NCI-H1105 treated with DMSO at 0.1 percent for 48 hours (cell line): ENCODE measurements around the gene C5.
"Not testable (repeated sequence)": the region's sequence is repeated elsewhere in the genome, so short reads cannot be mapped to it uniquely, and the experiment has no call there.

Experiments used
- DNase-seq: peaks from one replicate; lab custom pipeline; 2025; lab: John Stamatoyannopoulos, UW

The C5 gene

DNA sequence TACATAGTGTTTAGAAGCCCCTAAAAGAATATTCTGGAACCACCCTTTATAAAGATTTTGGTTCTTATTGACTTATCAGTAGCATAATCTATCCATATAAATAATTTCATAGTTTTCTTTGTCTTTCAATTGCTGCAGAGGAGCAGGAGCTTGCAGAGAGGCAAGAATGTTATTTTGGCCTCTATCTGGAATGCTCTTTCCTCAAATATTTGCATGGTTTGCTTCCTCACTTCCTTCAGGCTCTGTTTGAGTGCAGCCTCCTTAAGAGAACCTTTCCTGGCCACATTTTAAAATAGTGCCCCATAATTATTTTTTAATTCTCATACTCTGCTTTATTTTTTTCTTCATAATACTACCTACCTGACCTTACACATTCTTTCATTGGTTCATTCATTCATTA is 1.5 kb downstream of the C5 start:
- no peak for DNase-seq

DNA sequence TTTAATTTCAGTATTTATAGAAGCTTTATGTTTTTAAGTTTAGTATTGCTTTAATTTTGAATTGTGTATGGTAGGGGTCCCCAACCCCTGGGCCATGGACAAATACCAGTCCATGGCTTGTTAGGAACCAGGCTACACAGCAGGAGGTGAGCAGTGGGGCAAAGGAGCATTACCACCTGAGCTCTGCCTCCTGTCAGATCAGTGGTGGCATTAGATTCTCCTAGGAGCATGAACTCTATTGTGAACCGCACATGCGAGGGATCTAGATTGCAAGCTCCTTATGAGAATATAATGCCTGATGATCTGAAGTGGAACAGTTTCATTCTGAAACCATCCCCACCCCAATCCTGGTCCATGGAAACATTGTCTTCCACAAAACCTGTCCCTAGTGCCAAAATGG is 1.9 kb downstream of the C5 start:
- no peak for DNase-seq

DNA sequence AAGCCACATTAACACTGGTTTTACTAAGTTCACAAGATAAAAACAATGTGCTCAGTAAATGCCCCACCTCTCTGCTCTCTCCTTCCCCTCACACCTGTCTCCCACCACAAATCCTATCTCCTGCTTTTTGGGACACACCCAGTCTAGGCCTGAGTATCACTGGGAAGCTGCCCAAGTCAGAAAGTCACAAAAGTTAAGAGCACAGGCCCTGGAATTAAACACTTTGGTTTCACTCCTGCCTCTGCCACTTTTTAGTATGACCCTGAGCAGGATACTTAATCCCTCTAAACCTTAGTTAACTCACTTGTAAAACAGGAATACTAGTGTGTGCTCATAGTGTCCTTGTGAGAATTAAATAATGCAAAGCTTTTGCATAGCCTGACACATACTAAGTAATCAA is 11.3 kb downstream of the C5 start:
- no peak for DNase-seq

DNA sequence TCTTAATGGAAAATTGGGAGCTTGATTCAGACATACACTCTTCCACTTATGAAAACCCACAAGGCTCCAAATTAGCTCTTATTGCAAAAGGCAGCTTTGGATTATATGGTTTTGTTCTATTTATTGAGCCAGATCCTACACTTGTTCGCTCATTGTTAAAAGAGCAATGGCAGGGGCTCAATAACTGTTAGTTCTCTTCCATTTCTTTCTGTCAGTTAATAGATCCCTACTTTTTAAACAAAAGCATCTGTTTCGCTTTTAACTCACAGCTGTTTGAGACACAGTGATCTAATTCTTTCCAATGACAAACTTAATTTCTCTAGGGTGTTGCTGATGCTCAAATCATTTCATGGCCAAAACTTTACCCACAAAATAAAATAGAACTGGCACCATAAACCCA is 11.7 kb downstream of the C5 start:
- DNase-seq = no peak

DNA sequence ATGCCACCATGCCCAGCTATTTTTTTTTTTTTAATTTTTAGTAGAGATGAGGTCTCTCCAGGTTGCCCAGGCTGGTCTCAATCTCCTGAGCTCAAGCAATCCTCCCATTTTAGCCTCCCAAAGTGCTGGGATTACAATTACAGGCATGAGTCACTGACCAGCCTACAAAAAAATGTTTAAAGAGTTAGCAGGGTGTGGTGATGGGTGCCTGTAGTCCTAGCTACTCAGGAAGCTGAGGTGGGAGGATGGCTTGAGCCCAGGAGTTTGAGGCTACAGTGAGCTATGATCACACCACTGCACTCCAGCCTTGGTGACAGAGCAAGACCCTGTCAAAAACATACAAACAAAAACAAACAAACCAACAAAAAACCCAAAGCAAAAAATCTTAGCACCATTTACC is 14.4 kb downstream of the C5 start:
- not testable (repeated sequence) for DNase-seq

DNA sequence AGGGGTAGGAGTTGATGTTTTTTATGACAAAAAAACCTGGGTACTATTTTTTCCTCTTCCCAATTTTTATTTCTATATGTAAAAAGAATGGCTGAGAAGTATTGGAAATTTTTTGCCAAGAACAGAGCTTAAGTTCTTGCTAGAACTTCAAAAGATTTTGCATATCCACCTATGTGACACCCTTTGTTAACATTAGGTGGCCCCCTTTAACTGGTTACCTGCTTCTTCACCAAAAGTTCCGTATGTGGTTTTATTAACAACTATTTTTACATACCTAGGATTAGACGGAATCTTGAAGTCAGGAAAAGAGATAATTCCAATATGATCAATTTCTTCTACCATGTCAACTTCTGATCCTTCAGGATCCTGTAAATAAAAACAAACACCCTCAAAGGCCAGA is 15.5 kb downstream of the C5 start:
- DNase-seq = no peak

DNA sequence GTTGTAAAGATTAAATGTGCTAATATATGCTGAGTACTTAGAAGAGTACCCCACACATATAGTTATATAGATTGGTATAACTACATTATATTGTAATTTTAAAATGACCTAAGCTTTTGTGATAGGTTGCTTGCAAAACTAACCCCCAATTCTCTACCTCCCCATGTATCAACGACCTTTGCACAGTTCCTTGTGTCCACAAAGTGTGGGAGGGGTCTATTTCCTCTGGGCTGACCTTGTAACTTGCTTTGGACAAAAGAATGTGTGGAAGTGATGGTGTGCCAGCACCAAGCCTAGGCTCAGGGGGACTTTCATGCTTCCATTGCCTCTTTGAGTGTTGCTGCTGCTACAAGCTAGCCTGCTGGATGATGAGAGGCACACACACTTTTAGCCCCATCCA is 20.6 kb downstream of the C5 start:
- no peak for DNase-seq

DNA sequence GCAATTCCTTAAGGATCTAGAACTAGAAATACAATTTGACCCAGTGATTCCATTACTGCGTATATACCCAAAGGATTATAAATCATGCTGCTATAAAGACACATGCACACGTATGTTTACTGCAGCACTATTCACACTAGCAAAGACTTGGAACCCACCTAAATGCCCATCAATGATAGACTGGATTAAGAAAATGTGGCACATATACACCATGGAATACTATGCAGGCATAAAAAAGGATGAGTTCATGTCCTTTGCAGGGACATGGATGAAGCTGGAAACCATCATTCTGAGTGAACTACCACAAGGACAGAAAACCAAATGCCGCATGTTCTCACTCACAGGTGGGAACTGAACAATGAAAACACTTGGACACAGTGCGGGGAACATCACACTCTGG is 21.8 kb downstream of the C5 start:
- DNase-seq = not testable (repeated sequence)

DNA sequence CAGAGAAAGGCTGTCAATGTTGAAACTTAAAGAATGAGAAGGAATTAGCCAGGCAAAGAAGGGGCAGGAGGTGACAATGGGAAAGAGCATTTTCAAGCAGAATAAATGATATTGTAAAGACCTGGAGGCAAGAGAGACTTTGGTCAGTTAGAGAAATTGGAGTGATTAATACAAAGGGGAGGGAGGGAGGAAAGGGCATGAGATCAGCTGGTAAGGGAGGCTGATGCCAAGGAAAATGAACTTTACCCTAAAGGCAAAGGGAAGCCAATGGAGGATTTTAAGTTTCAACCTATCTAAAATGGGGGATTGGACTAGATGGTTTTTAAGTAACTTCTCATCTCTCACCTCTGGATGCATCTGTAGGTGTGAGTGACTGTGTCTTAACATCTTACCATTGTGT is 23.3 kb downstream of the C5 start:
- DNase-seq = no peak

DNA sequence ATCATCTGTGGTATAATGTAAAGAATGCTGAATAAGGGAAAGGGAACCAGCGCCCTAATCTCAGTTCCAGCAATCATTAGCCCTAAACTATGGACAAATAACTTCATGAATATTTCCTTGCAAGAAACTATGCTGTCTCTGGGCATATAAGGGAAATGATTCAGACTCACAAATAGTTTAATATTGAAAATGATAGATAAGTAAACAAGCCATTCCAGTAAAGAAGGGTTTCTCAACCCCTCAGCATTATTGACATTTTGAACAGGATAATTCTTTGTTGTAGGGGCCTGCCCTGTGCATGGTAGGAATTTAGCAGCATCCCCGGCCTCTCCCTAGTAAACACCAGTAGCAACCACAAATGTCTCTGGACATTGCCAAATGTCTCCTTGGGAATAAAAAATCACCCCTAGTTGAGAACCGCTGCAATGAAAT is 23.8 kb downstream of the C5 start:
- no peak for DNase-seq

DNA sequence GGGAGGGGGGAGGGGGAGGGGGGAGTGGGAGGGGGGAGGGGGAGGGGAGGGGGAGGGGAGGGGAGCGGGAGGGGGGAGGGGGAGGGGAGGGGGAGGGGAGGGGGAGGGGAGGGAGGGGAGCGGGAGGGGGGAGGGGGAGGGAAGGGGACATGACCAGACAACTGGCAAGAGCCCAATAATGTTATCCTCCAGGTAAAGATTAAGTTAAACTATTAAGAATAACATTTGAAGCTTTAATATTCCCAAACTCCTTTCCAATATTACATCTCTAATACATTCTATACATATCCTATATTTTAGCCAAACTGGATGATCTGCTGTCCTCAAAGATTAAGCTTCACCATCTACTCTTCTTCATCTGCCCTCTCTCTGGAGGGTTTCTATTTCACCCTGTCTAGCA is 25.8 kb downstream of the C5 start:
- DNase-seq = no peak

DNA sequence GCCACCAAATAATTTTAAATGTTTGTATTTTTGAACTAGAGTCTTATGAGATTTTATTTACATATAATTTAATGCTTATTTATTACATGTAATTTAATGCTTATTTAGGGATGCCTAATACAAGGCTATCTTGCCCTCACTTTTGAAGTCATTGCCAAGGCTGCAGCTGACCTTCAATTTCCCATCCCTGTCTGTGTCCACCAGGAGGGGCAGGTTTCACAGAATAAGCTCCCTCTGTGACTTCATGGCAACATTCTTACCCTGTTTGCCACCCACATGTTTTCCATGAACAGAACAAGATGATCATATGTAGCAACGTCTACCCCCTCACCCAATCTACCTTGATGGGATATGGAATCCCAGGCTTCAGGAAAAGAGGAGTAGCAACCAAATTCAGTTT is 27.0 kb downstream of the C5 start:
- DNase-seq = no peak

DNA sequence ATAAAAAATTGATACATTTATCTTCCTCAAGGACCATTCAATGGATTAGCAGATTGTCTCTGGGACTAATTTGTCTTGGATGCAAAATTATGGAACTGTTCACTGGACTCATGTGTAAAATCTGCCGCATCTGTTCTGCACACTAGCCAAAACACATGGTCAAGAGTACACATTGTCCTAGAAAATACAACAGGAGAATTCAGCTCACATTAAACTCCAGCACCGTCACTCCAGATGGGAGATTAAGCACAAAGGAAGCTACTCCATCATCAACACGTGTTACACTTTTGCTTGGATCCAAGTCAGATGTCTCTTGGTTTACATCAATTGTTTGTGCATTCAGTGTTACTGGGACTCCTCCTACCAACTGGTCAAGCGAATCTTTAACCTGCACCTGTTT is 28.8 kb downstream of the C5 start:
- no peak for DNase-seq

DNA sequence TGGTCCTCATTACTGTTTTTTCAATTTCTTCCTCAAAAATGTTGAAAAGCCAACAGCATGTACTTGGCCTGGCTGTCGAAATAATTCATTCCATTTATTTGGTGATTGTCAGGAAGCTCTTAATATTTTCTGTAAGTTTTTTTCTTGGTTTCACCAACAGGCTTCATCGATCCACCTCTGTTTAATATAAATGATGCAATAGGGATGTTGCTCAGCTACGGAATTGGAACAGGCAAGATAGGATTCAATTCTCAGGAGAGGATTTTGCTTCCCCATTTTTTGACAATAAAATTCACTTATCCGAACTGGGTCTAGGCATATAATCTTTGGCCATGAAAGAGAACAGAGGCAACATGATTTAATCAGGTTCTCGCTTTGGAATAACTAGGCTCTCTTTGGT is 30.8 kb downstream of the C5 start:
- DNase-seq = no peak

DNA sequence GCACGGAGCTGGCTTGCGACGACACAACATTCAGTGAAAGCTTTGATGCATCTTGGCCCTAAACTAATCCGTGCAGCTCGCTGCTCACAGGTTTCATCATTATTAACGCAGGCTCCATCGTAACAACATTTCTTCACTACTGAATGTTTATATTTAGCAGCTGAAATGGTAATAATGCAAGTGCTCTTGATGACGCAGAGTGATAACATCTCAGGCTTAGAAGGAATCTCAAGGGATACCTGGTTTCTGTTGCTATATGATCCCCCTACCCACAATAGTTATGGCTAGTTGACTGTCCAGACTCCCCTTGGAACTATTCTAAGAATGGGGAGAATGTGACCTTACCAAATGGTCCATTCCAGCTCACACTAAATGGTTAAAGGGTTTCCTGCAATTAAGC is 36.2 kb downstream of the C5 start:
- no peak for DNase-seq

DNA sequence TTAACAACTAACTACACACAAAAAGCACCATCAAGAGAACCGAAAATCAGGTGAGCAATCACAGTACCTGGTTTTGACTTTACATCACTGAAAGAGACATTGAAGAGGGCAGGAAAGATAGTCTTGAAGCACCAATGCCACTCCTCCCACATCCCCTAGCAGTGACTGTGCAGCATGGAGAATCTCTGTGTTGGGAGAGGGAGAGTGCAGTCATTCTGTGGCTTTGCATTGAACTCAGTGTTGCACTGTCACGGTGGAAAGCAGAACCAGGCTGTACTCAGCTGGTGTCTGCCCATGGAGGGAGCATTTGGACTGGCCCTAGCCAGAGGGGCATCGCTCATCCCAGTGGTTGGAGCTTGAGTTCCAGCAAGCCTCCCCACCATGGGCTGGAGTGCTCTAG is 40.4 kb downstream of the C5 start:
- no peak for DNase-seq

DNA sequence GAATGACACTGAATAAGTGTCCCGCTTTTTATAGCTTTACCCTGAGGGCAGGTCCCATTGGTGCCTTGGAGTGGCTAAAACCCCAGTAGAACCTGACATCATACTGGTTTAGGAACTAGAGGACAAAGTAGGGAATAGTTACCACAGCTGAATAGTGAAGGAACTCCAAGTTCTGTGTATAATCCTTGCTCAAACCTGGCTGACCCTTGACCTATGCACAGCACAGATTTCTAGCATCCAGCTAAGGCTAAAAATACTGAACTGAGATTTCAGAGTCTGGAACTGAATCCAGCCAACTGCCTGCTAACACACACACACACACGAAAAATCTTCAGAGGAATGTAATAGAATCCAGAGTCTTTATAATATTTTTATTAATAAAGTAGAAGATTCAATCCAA is 50.8 kb downstream of the C5 start:
- DNase-seq = no peak

DNA sequence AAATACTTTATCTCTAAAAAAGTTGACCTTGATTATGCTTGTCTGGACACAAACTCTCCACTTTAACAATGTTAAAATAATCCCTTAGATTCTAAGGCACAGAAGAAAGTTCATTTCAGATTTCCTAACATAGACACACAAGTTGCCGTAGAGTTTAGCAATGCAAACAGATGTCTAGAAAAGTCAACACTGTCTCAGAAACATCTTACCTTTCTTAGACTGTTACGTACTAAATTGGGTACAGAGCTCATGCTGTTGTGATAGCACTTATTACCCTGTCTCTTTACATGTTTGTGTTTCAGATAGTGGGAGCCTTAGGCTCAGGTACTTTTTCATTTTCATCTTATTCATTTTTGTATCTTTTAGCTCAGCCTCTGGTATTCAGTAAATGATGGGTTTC is 52.0 kb downstream of the C5 start:
- DNase-seq = no peak

DNA sequence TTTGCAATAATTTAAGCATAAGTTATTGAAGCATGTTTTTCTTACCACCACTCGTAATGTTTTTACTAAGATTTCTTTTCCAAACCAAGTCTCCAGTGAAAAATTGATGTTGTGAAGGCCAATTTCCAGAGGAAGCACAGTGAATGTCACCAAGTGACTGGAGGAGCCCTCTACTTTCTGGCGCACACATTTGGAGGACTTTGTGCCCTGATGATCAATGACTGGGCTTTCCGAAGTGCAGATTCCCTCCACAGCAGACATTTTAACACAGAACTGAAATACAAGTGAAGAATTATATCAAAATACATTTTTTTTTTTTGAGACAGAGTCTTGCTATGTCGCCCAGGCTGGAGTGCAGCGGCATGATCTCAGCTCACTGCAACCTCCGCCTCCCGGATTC is 52.6 kb downstream of the C5 start:
- DNase-seq = no peak

DNA sequence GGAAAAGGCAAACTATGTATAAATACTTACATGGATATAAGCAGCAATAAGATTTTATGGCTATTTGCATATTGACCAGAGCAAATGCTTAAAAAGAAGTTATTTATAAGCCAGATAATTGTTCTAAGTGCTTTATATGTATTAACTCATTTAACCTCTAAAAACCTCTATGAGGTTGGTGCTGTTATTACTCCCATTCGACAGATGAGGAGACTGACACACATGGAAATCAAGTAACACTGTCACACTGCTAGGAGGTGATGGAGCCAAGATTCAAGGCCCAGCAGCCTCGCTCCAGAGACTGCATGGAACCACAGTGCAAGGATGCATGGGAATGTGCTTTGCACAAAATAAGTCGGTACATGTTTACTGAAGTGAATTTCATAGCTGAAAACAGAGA is 53.7 kb downstream of the C5 start:
- DNase-seq = no peak

DNA sequence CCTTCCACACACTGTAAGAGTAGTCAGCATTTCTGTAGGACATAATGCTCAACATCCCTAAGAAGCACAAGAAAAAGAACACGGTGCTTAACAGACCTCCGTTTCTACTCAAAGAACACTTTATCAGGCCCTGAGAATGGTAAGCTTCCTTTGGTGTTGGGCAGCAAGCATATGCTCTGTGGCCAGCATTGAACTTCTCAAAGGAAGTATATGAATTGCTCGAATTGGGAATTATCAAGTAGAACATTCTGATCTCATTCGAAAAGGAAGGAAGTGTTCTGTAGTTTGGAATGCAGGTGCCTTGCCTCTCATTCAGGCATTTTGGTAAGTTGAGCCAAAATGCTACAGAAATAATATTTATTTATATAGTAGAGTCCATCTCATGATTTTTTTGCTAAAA is 61.0 kb downstream of the C5 start:
- DNase-seq = no peak

DNA sequence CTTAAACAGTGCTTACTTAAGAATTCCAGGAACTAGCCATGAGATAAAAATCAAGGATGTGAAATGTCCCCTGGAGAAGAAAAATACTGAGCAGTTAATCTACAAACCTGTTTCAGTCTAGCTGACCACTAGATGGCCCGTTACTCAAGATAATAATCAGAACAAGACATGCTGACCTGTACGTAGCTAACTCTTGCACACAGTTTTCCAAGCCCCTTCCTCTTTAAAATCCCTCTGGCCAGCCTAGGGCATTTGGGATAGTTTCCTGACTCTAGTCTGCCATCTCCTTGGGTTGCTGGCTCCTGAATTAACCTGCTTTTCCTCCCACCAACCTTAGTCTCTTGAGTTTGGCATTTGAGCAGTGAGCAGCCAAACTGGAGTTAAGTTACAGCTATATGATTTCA is 64.3 kb downstream of the C5 start:
- peak; percentile 54 for DNase-seq

DNA sequence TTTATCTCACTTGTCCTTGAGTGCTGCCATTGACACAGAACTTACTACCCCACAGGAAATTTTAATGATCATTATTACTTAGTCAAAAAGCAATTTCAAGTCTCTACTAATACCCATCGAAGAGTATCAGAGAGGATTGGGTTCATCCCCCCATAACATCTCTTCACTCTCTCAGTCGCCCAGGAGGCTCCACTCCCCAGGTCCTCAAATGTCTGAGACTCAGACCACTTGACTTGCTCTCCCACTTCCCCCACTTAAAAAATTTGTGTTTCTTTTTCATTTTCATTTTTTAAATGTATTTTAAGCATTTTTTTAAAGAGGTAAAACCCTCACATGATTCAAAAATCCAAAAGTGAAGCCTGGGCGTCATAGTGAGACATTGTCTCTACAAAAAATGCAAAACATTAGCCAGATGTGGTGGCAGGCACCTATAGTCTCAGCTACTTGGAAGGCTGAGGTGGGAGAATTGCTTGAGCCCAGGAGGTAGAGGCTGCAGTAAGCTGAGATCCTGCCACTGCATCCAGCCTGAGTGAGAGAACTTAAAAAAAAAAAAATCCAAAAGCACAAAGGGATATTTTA is 66.7 kb downstream of the C5 start:
- no peak for DNase-seq

DNA sequence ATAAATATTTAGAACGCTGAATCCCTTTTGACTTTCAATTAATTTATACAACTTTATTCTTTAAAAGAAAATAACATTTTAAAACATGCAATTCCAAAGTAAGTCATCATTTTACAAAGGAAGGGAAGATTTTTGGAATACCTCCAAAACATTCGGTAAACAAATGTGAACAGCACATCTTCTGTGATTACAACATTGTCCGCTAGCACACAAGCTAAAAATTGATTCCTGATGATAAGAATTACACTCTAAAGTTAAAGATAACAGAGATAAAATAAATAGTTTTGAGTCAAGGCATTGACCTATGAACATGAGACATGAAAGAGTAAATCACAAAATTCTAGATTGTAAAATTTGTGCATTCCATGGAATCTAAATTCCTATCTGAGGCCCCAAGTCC is 67.2 kb downstream of the C5 start:
- DNase-seq = no peak

DNA sequence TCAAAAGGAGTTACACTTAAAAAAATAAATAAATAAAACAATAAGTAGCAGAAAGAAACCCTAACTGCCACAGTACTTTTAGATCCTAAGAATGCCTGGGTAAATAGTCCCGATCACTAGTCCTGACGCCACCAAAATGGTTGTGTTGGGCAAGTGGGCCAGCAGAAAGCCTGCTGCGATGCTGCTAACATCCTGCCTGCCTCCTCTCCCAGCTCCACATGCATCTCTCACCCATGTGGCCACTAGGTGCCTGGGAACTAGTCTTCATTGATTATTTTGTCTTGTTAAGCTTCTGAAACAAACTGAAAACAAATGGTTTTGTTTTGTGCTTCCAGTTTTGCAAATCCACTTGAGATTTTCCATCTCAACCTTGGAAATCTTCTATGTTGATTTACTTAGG is 69.1 kb downstream of the C5 start:
- no peak for DNase-seq
